Cardiac ventricle fibroblast (primary cell): ENCODE results near the gene KCNK15. TPM values are rescaled to one million over a fixed set of nuclear protein-coding genes. Genes with fewer than 3 reads are reported as not detected.

Source experiments
- total RNA-seq: library from RNA; depleted of rRNA; stranded (reverse); fragments of >200 nt; gene quantifications from 2 replicates; pipeline ENCODE4 v1.2.3, GENCODE V29; 2015

KCNK15 gene
- total RNA-seq, result 2.3 and 2.5 TPM in 2 replicates

GRCh38 chr20:44745598-44746366, at the start of gene KCNK15:
KCNK15 (plus strand) TSS chr20:44745865; CDS start chr20:44745911, 46 bp downstream.

GRCh38 chr20:44714701-44715498, 30.8 kb upstream of the KCNK15 start, which contains the start of gene CCN5:
CCN5 (plus strand) TSS chr20:44715369; CDS start chr20:44715391, 22 bp downstream.

Other genes starting within 250 kb of the KCNK15 start
- gene SERINC3, start 223.8 kb upstream of the KCNK15 start, total RNA-seq, result 74.1 and 74.2 TPM in 2 replicates
- 75.7 and 77.6 TPM in 2 replicates for gene PKIG, start 163.3 kb upstream of the KCNK15 start, total RNA-seq
- gene ADA, start 94.2 kb upstream of the KCNK15 start, total RNA-seq, result 28.9 and 31.5 TPM in 2 replicates
- gene CCN5, start 30.5 kb upstream of the KCNK15 start, total RNA-seq, result 23.6 and 25.1 TPM in 2 replicates
- 0.24 and 1.2 TPM in 2 replicates for gene RIMS4, start 64.7 kb downstream of the KCNK15 start, total RNA-seq
- 91.6 and 99.4 TPM in 2 replicates for gene YWHAB, start 139.8 kb downstream of the KCNK15 start, total RNA-seq
- gene PABPC1L, start 164.2 kb downstream of the KCNK15 start, total RNA-seq, result 5.1 and 7.4 TPM in 2 replicates
- 18.4 and 21.6 TPM in 2 replicates for gene TOMM34, start 214.5 kb downstream of the KCNK15 start, total RNA-seq
- 14.0 and 15.0 TPM in 2 replicates for gene STK4, start 220.6 kb downstream of the KCNK15 start, total RNA-seq